Measurements from ENCODE around the gene TRPC4AP. TPM values are rescaled to one million over a fixed set of nuclear protein-coding genes. Genes with fewer than 3 reads are reported as not detected.

Gene TRPC4AP
- 100 to 1,000 TPM in 1 of 2 donors, 10 to 100 TPM in 1; 84.2 to 103 TPM for total RNA-seq
- 74.2 TPM for polyA plus RNA-seq (2013, experiment 1 of 2)
- polyA plus RNA-seq (2013, experiment 2 of 2), result 68.6 TPM
- long read RNA-seq, experiment 1, transcript TRPC4AP-201 (19 exons, 3,226 nt), result major isoform, 6 of 37 reads
- long read RNA-seq, experiment 1, partial matches to known transcripts, result 8 of 37 reads
- long read RNA-seq, experiment 1, other reads (novel, unspliced or antisense), result 22 of 37 reads
- long read RNA-seq, experiment 2, transcript TRPC4AP-202 (19 exons, 3,138 nt), result minor isoform, 100 of 366 reads
- long read RNA-seq, experiment 2, transcript TRPC4AP-201 (19 exons, 3,226 nt), result major isoform, 143 of 366 reads
- long read RNA-seq, experiment 2, partial matches to known transcripts, result 32 of 366 reads
- long read RNA-seq, experiment 2, other reads (novel, unspliced or antisense), result 91 of 366 reads
- long read RNA-seq, experiment 3, transcript TRPC4AP-201 (19 exons, 3,226 nt), result major isoform, 1,277 of 1,933 reads
- long read RNA-seq, experiment 3, transcript TRPC4AP-202 (19 exons, 3,138 nt), result minor isoform, 355 of 1,933 reads
- long read RNA-seq, experiment 3, partial matches to known transcripts, result 84 of 1,933 reads
- long read RNA-seq, experiment 3, other reads (novel, unspliced or antisense), result 217 of 1,933 reads
- long read RNA-seq, experiment 4, partial matches to known transcripts, result 5 of 13 reads
- long read RNA-seq, experiment 4, other reads (novel, unspliced or antisense), result 4 of 13 reads

- Mint-ChIP-seq H3K27me3 (ENCODE audit: insufficient read depth) (peaks cover 13% of the 10 kb centered on the region), H3K9me3 (no peaks in the 10 kb centered on the region), H3K36me3 (ENCODE audit: low read depth) (peaks cover 23% of the 10 kb centered on the region), H3K27ac (peak within 1 kb of the TSS; percentile 92), H3K4me3 (peak within 1 kb of the TSS; percentile 70), H3K4me1 (peaks cover 23% of the 10 kb centered on the region)
- 12 to 45% methylated on average over 19 to 69 of the region's 69 CpGs for WGBS, 2 experiments (ENCODE audit: insufficient coverage in 1 of 2, insufficient read length in 1 of 2)
- peak; percentile 100 for TF ChIP-seq CTCF (conservative IDR thresholded peaks at IDR 0.05)
- H3K9ac ChIP-seq (ENCODE audit: extremely low read depth, low read length, poor library complexity, severe bottlenecking), result peak within 1 kb of the TSS; percentile 92
- peak; percentile 95 for DNase-seq
- peaks cover 4% of the 10 kb centered on the region for H3K36me3 ChIP-seq (ENCODE audit: control insufficient read depth, insufficient read depth, low read length)
- H3K27ac ChIP-seq (ENCODE audit: low read depth, low read length), result peak within 1 kb of the TSS; percentile 79
- H3K27me3 ChIP-seq (ENCODE audit: control insufficient read depth, insufficient read depth, low read length, poor library complexity, severe bottlenecking), result no peaks in the 10 kb centered on the region
- H3K4me1 ChIP-seq (ENCODE audit: control insufficient read depth, insufficient read depth, low read length), result no peaks in the 10 kb centered on the region
- no peaks in the 10 kb centered on the region for H3K9me3 ChIP-seq (ENCODE audit: control insufficient read depth, low read length)
- H3K4me3 ChIP-seq (ENCODE audit: low read length), result peak within 1 kb of the TSS; percentile 98
Observed at GRCh38 chr20:35092524-35093266, at the start of gene TRPC4AP. TSS of gene TRPC4AP (minus strand) at chr20:35092807. CDS start at chr20:35092781, 26 bp downstream.

DNA sequence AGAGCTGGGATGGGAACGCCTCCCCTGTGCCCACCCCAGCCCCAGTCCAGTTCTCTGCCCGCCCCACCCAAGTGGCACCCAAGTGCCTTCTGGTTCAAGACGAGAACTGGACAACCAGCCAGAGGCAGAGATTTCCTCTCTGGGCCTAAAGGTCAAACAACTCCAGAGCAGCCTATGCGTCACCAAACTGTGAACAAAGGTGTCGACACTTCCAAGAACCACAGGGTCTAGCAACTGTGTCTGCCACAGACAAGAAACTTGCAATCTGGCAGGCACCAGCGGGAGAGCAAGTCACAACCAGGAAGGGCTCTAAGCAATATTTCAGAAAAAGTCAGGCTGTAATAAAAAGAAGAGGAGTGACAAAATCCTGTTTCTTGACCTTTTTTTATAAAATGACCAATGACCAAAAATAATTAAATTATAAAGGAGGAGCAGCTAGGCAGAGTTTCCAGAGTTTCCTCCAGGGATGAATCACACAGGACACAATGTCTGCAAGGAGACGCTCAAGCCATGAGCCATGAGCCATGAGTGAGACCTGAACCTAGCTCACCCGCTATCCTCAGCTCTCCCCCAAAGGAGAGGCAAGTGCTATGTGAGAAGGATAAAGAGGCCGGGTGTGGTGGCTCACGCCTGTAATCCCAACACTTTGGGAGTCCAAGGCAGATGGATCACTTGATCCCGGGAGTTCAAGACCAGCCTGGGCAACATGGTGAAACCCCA is 43.4 kb upstream of the TRPC4AP start:
- Histone ChIP-seq H3K27ac (ENCODE audit: low read depth, low read length) (no peak overlapping the region), H3K9me3 (ENCODE audit: control insufficient read depth, low read length) (no peaks in the 10 kb centered on the region), H3K27me3 (ENCODE audit: control insufficient read depth, insufficient read depth, low read length, poor library complexity, severe bottlenecking) (no peaks in the 10 kb centered on the region), H3K4me1 (ENCODE audit: control insufficient read depth, insufficient read depth, low read length) (no peaks in the 10 kb centered on the region), H3K9ac (ENCODE audit: extremely low read depth, low read length, poor library complexity, severe bottlenecking) (no peak overlapping the region), H3K4me3 (ENCODE audit: low read length) (no peak overlapping the region), H3K36me3 (ENCODE audit: control insufficient read depth, insufficient read depth, low read length) (peaks cover 39% of the 10 kb centered on the region)
- H3K4me1 Mint-ChIP-seq, result no peaks in the 10 kb centered on the region
- H3K9me3 Mint-ChIP-seq, result no peaks in the 10 kb centered on the region
- H3K27ac Mint-ChIP-seq, result no peak overlapping the region
- no peaks in the 10 kb centered on the region for H3K27me3 Mint-ChIP-seq (ENCODE audit: insufficient read depth)
- no peak overlapping the region for H3K4me3 Mint-ChIP-seq
- no peak for DNase-seq
- no peak for TF ChIP-seq CTCF (conservative IDR thresholded peaks at IDR 0.05)
- WGBS, 2 experiments (ENCODE audit: insufficient coverage in 1 of 2, insufficient read length in 1 of 2), result 87 to 96% methylated on average over 10 to 11 of the region's 11 CpGs
- H3K36me3 Mint-ChIP-seq (ENCODE audit: low read depth), result peaks cover 76% of the 10 kb centered on the region

- no peak overlapping the region for H3K4me3 Mint-ChIP-seq
- no peak for TF ChIP-seq CTCF (conservative IDR thresholded peaks at IDR 0.05)
- Histone ChIP-seq H3K4me3 (ENCODE audit: low read length) (no peak overlapping the region), H3K27ac (ENCODE audit: low read depth, low read length) (no peak overlapping the region), H3K27me3 (ENCODE audit: control insufficient read depth, insufficient read depth, low read length, poor library complexity, severe bottlenecking) (no peaks in the 10 kb centered on the region), H3K36me3 (ENCODE audit: control insufficient read depth, insufficient read depth, low read length) (peaks cover 45% of the 10 kb centered on the region), H3K4me1 (ENCODE audit: control insufficient read depth, insufficient read depth, low read length) (no peaks in the 10 kb centered on the region), H3K9ac (ENCODE audit: extremely low read depth, low read length, poor library complexity, severe bottlenecking) (no peak overlapping the region), H3K9me3 (ENCODE audit: control insufficient read depth, low read length) (no peaks in the 10 kb centered on the region)
- WGBS, 2 experiments (ENCODE audit: insufficient coverage in 1 of 2, insufficient read length in 1 of 2), result 90 to 100% methylated on average over 2 to 6 of the region's 6 CpGs
- no peak for DNase-seq
- no peaks in the 10 kb centered on the region for H3K9me3 Mint-ChIP-seq
- no peaks in the 10 kb centered on the region for H3K4me1 Mint-ChIP-seq
- no peak overlapping the region for H3K27ac Mint-ChIP-seq
- H3K36me3 Mint-ChIP-seq (ENCODE audit: low read depth), result peaks cover 77% of the 10 kb centered on the region
- H3K27me3 Mint-ChIP-seq (ENCODE audit: insufficient read depth), result no peaks in the 10 kb centered on the region
Observed at GRCh38 chr20:35134880-35135279, 42.3 kb upstream of the TRPC4AP start.
